Stimulated activated CD4-positive, alpha-beta T cell treated with anti-CD3 and anti-CD28 coated beads, Interleukin-1b, Interleukin-23, amount 100 ng/mL, for 48 hours (primary cell): Measurements from ENCODE around the gene ISOC1.

Source experiments
- DNase-seq: peaks from one replicate; pipeline ENCODE4 v3.0.0-alpha.2; 2020

Gene ISOC1

GRCh38 chr5:129096382-129096991 is 1.9 kb downstream of the ISOC1 start:
- DNase-seq, result no peak

- DNase-seq, result no peak
Measured at GRCh38 chr5:129097498-129098296, 3.1 kb downstream of the ISOC1 start.

- no peak for DNase-seq
Measured at GRCh38 chr5:129098488-129099183, 4.1 kb downstream of the ISOC1 start.

GRCh38 chr5:129099184-129099569 is 4.6 kb downstream of the ISOC1 start:
- no peak for DNase-seq

- DNase-seq, result no peak
Measured at GRCh38 chr5:129101794-129102193, 7.2 kb downstream of the ISOC1 start.

- no peak for DNase-seq
Measured at GRCh38 chr5:129103397-129103796, 8.8 kb downstream of the ISOC1 start.

- DNase-seq, result no peak
Measured at GRCh38 chr5:129104915-129105455, 10.4 kb downstream of the ISOC1 start.

GRCh38 chr5:129107637-129108036 is 13.1 kb downstream of the ISOC1 start:
- DNase-seq, result no peak

GRCh38 chr5:129110742-129111141 is 16.2 kb downstream of the ISOC1 start:
- DNase-seq, result no peak

- no peak for DNase-seq
Measured at GRCh38 chr5:129111351-129111750, 16.8 kb downstream of the ISOC1 start.

- DNase-seq, result no peak
Measured at GRCh38 chr5:129112295-129112694, 17.7 kb downstream of the ISOC1 start.

GRCh38 chr5:129113867-129114266 is 19.3 kb downstream of the ISOC1 start:
- no peak for DNase-seq

- no peak for DNase-seq
Measured at GRCh38 chr5:129114539-129115193, 20.1 kb downstream of the ISOC1 start.

GRCh38 chr5:129115680-129116079 is 21.1 kb downstream of the ISOC1 start:
- no peak for DNase-seq

GRCh38 chr5:129116797-129117196 is 22.2 kb downstream of the ISOC1 start:
- DNase-seq, result no peak

- DNase-seq, result no peak
Measured at GRCh38 chr5:129118405-129118804, 23.9 kb downstream of the ISOC1 start.

GRCh38 chr5:129118826-129119225 is 24.3 kb downstream of the ISOC1 start:
- no peak for DNase-seq

GRCh38 chr5:129120158-129120581 is 25.6 kb downstream of the ISOC1 start:
- no peak for DNase-seq

- no peak for DNase-seq
Measured at GRCh38 chr5:129122560-129122959, 28.0 kb downstream of the ISOC1 start.

GRCh38 chr5:129124608-129125007 is 30.1 kb downstream of the ISOC1 start:
- DNase-seq, result no peak

- DNase-seq, result no peak
Measured at GRCh38 chr5:129125819-129126218, 31.3 kb downstream of the ISOC1 start.

- no peak for DNase-seq
Measured at GRCh38 chr5:129133553-129133952, 39.0 kb downstream of the ISOC1 start.

GRCh38 chr5:129135633-129136032 is 41.1 kb downstream of the ISOC1 start:
- peak; percentile 18 for DNase-seq
